BE2C (cell line): ENCODE measurements around the gene RAD54L.

Experiments
- DNase-seq: peaks from one replicate; pipeline ENCODE4 v3.0.0-alpha.2; 2020
- H3K27me3 ChIP-seq: fragments of 250-450 bp; sonication (Bioruptor Pico); 2 replicates; pipeline ENCODE4 v1.5.1; 2020; ENCODE audit warnings: mild to moderate bottlenecking
- H3K36me3 ChIP-seq: fragments of 250-450 bp; sonication (Bioruptor Pico); 2 replicates; pipeline ENCODE4 v1.5.1; 2020; ENCODE audit warnings: mild to moderate bottlenecking
- H3K4me1 ChIP-seq: fragments of 250-450 bp; sonication (Bioruptor Pico); 2 replicates; pipeline ENCODE4 v1.5.1; 2020
- H3K4me3 ChIP-seq: 2 replicates; pipeline ENCODE4 v1.5.1; 2011; ENCODE audit warnings: low read depth, low read length
- H3K9me3 ChIP-seq: fragments of 250-450 bp; sonication (Bioruptor Pico); 2 replicates; pipeline ENCODE4 v1.5.1; 2020
- CTCF ChIP-seq: IDR thresholded peaks from 2 replicates; pipeline ENCODE4 v1.5.1; 2012; ENCODE audit warnings: mild to moderate bottlenecking, low read depth, low read length

The RAD54L gene

GRCh38 chr1:46263146-46263545 lies 15.6 kb downstream of the RAD54L start:
- H3K4me1 ChIP-seq, result no peaks in the 10 kb centered on the region
- H3K4me3 ChIP-seq, result no peak overlapping the region
- H3K9me3 ChIP-seq, result no peaks in the 10 kb centered on the region
- no peaks in the 10 kb centered on the region for H3K27me3 ChIP-seq
- peaks cover 19% of the 10 kb centered on the region for H3K36me3 ChIP-seq
- TF ChIP-seq CTCF, result no peak
- no peak for DNase-seq

GRCh38 chr1:46268578-46268977 lies 21.0 kb downstream of the RAD54L start:
- DNase-seq, result no peak
- Histone ChIP-seq H3K27me3 (no peaks in the 10 kb centered on the region), H3K4me1 (no peaks in the 10 kb centered on the region), H3K36me3 (peaks cover 30% of the 10 kb centered on the region), H3K9me3 (no peaks in the 10 kb centered on the region), H3K4me3 (no peak overlapping the region)
- TF ChIP-seq CTCF, result no peak

GRCh38 chr1:46274225-46275029 lies 26.9 kb downstream of the RAD54L start:
- no peak for DNase-seq
- no peak overlapping the region for H3K4me3 ChIP-seq
- no peaks in the 10 kb centered on the region for H3K9me3 ChIP-seq
- H3K27me3 ChIP-seq, result no peaks in the 10 kb centered on the region
- no peak for TF ChIP-seq CTCF
- peaks cover 19% of the 10 kb centered on the region for H3K36me3 ChIP-seq
- no peaks in the 10 kb centered on the region for H3K4me1 ChIP-seq

- Histone ChIP-seq H3K9me3 (no peaks in the 10 kb centered on the region), H3K4me1 (no peaks in the 10 kb centered on the region), H3K4me3 (no peak overlapping the region), H3K36me3 (peaks cover 19% of the 10 kb centered on the region), H3K27me3 (no peaks in the 10 kb centered on the region)
- no peak for DNase-seq
- no peak for TF ChIP-seq CTCF
Measured at GRCh38 chr1:46275030-46275337, 27.4 kb downstream of the RAD54L start.

GRCh38 chr1:46277658-46278373 lies 30.3 kb downstream of the RAD54L start:
- no peaks in the 10 kb centered on the region for H3K4me1 ChIP-seq
- H3K36me3 ChIP-seq, result peaks cover 12% of the 10 kb centered on the region
- TF ChIP-seq CTCF, result no peak
- no peak for DNase-seq
- H3K9me3 ChIP-seq, result no peaks in the 10 kb centered on the region
- H3K4me3 ChIP-seq, result no peak overlapping the region
- H3K27me3 ChIP-seq, result no peaks in the 10 kb centered on the region

- Histone ChIP-seq H3K4me3 (no peak overlapping the region), H3K4me1 (no peaks in the 10 kb centered on the region), H3K9me3 (no peaks in the 10 kb centered on the region), H3K36me3 (peaks cover 8% of the 10 kb centered on the region), H3K27me3 (no peaks in the 10 kb centered on the region)
- DNase-seq, result no peak
- no peak for TF ChIP-seq CTCF
Measured at GRCh38 chr1:46278807-46279206, 31.2 kb downstream of the RAD54L start.
